HG03066 (cell line): Measurements from ENCODE around the gene KIF5B.
"Not testable (repeated sequence)": the region's sequence is repeated elsewhere in the genome, so short reads cannot be mapped to it uniquely, and the experiment has no call there.

Source experiments
- ATAC-seq: cut with Tn5 transposase; IDR thresholded peaks from one replicate; pipeline ENCODE4 v1.9.1; 2021; ENCODE audit warnings: low read depth; ENCODE audit not compliant: unreplicated experiment

KIF5B gene

GRCh38 chr10:31972519-31973041, 83.6 kb downstream of the KIF5B start:
- ATAC-seq, result no peak

- not testable (repeated sequence) for ATAC-seq
These were observed 86.4 kb downstream of the KIF5B start for GRCh38 chr10:31969847-31970246.

GRCh38 chr10:31963589-31963980, 92.6 kb downstream of the KIF5B start:
- no peak for ATAC-seq

- no peak for ATAC-seq
These were observed 93.2 kb downstream of the KIF5B start for GRCh38 chr10:31962826-31963588.

- no peak for ATAC-seq
These were observed 94.7 kb downstream of the KIF5B start for GRCh38 chr10:31961277-31962074.

- ATAC-seq, result no peak
These were observed 96.6 kb downstream of the KIF5B start for GRCh38 chr10:31959461-31960173.
